Activated CD4-positive, alpha-beta T cell treated with anti-CD3 and anti-CD28 coated beads for 4 hours (primary cell): ENCODE data around the gene IDH2.
"Not testable (repeated sequence)": the region's sequence is repeated elsewhere in the genome, so short reads cannot be mapped to it uniquely, and the experiment has no call there.

Experiments
- DNase-seq, 2 donors: peaks; one replicate each; pipeline ENCODE4 v3.0.0-alpha.2; 2020

IDH2 gene

DNA sequence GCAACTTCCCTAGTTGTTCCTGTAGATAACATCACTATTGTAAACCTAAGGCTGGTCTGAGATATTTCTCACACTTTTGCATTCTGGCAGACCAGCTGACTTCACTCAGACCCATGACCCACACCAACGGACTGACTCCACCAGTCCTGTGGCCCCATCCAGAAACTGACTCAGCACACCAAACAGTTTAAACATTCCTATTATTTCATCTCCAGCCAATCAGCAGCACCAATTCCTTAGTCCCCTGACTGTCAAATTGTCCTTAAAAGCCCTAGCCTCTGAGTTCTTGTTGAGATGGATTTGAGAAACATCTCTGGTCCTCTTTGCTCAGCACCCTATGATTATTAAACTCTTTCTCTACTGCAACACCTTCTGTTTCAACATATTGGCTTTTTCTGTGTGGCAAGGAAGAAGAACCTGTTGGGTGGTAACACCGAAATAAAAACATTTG, 12.2 kb upstream of the IDH2 start:
- DNase-seq, result no peak

DNA sequence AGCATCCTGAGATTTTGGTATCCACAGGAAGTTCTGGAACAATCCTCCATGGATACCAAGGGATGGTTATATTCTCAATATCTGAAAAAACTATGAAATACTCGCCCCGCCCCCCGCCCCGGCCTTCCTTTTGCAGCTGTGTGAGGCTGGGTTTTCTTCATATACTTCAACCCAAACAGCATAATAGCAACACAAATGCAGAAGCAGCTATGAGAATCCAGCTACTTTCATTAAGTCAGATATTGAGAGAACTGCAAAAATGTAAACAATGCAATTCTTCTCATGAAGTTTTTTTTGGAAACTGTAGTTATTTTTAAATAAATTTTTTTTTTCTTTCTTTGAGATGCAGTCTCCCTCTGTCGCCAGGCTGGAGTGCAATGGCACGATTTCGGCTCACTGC, 10.9 kb upstream of the IDH2 start:
- DNase-seq, result no peak

GRCh38 chr15:90109163-90109751, 7.0 kb upstream of the IDH2 start:
- DNase-seq, result not testable (repeated sequence)

DNA sequence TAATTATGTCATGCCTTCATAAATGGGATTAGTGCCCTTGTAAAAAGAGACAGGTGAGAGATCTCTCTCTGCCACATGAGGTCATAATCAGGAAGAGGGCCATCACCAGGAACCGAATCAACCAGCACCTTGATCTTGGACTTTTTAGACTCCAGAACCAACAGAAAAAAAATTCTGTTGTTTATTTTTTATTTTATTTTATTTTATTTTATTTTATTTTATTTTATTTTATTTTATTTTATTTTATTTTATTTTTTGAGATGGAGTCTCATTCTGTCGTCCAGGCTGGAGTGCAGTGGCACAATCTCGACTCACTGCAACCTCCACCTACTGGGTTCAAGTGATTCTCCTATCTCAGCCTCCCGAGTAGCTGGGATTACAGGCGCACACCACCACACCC, 5.8 kb upstream of the IDH2 start:
- not testable (repeated sequence) for DNase-seq

- no peak for DNase-seq
Observed at GRCh38 chr15:90106522-90107117, 4.4 kb upstream of the IDH2 start.

- DNase-seq, result no peak
Observed at GRCh38 chr15:90105521-90105920, 3.3 kb upstream of the IDH2 start.

DNA sequence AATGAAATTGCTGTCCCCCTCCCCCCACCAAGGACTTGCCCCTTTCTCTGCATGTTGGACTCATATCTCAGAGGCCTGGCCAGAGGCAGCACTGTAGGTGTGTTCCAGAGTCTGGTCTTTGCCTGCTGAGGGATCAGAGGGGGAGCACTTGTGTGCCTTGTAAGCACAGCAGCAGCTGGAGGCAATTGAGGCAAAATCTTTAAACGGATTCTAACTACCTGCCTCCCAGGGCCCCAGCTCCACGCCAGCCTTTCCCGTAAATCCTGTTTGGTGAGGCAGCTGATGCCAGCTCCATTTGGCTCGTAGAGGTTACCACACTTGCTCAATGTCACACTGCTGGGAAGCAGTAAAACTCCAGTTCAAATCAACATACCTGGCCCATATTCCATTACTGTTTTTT, 2.3 kb upstream of the IDH2 start:
- DNase-seq, result no peak

GRCh38 chr15:90103701-90104329, 1.5 kb upstream of the IDH2 start:
- DNase-seq, result no peak

DNA sequence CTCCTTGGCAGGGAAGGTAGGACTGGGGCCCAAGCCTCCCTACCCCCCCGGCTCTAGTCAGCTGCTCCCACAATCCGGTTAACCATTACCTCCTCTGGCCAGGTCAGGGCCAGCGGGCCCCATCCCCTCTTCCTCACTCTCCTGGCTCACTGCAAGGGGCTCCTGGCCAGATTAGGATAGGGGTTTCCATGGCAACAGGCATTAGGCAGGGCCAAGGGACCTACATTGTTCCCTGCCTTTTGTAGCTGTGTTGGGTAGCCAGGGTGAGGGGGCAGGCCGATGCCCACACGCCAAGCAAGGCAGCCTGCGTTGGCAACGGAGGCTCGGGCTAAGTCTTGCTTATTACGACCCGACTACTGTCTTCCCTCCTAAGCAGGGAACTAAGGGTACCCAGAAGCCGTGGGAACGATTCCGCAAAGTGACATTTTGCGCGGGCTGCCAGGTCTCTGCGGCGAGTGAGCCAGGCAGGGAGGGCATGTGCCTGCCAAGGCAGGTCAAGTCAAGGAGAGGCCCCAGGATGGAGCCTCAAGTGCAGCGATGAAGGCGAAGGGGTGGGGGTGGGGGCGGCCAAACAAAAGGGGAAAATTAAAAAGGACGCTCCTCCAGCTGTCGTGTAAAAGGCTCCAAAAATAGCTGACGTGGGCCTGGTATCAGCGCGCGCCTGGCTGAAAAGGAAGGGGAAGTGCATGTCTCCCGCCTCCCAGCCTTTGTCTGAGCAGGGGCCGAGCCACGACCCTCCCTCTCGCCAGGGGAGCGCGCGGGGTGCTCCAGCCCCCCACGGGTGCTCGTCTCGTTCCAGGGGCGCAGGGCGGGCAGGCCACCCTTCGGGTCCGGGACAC, 919 bp downstream of the IDH2 start:
- no peak for DNase-seq

- DNase-seq, result no peak
Observed at GRCh38 chr15:90099868-90100831, 2.1 kb downstream of the IDH2 start.

GRCh38 chr15:90099072-90099867, 3.0 kb downstream of the IDH2 start:
- DNase-seq, result peak in 1 of 2 donors; percentile 22

- peak; percentile 55 for DNase-seq
Observed at GRCh38 chr15:90097475-90097874, 4.8 kb downstream of the IDH2 start.

DNA sequence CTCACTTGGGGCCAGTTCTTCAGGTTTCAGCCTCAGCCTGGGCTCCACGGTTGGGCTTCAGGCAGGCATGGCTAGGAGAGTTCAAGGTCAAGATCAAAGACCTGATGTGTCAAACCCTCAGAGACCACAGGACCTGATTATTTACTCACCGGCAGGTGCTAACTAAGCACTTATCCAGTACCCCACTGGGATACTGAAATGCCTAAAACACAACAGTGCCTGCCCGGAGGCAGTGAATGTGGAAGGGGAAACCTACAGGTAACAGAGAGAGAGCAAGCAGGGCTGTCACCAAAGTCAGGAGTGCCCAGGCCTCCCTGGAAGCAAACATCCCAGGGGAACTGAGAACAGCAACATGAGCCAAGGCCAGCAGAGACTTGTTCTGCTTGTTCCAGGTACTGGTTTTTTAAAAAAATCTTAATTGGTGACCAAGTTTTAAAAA, 6.7 kb downstream of the IDH2 start:
- DNase-seq, result no peak

GRCh38 chr15:90091156-90091931, 10.9 kb downstream of the IDH2 start:
- DNase-seq, result no peak

- no peak for DNase-seq
Observed at GRCh38 chr15:90090226-90090848, 11.9 kb downstream of the IDH2 start.

- DNase-seq, result no peak
Observed at GRCh38 chr15:90087454-90088154, 14.7 kb downstream of the IDH2 start.

DNA sequence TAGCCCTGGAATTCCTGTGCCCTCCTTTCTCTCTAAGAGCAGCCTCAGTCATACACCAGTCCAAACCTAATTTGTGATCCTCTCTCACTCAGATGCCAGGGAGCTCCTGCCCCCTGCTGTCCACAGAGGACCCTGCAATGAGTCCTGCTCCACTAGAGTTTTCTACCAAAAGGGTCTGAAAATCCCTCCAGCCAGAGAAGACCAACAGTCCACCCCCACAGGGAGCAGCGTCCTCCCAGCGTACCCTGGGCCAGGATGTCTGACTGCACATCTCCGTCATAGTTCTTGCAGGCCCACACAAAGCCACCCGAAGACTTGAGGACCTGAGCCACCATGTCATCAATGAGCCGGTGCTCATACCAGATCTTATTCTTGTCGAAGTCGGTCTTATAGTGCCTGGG, 15.4 kb downstream of the IDH2 start:
- peak in 1 of 2 donors; percentile 49 for DNase-seq

DNA sequence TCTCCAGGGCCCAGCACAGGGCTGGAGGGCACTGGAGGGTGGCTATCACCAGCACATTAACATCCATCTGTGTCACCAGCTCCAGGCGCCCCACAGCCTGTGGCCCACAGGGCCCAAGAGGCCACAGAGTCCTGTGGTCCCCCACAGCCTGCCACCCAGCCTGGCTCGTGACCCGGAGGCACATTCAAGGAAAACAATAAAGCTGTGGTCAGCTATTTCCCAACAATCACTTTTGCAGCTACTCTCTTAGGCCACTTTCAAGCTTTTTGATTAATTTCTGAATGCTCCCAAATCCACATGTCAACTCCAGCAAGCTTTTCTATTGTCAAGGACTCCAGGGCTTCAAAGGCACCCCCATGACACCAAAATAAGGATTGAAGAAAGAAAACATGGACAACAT, 16.7 kb downstream of the IDH2 start:
- no peak for DNase-seq

DNA sequence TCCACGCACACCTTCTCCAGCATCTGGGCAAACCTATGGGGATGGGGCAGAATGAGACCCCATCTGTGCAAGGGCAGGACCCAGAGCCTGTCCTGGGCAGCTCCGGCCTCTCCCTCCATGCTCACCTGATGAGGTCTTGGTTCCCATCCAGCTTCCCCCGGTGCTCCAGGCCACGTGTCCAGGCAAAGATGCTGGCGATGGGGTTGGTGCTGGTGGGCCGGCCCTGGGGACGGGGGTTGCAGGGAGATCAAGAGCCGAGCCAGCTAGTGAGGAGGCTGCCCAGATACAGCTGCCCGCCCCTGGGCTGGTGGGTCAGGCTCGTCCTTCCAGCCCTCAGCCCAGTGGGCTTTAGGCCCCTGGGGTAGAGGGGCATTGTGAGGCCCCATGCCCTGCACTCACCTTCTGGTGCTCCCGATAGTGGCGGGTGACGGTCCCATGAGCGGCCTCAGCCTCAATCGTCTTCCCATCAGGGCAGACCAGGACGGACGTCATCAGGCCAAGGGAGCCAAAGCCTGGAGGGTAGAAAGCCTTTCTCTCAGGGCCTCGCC, 17.3 kb downstream of the IDH2 start:
- DNase-seq, result no peak
